Activated CD4-positive, CD25-positive, alpha-beta regulatory T cell treated with anti-CD3 and anti-CD28 coated beads, Interleukin-2, amount 50 U/mL, for 72 hours (primary cell): ENCODE measurements around the gene TRPM3.

ENCODE experiments used
- DNase-seq: peaks from one replicate; pipeline ENCODE4 v3.0.0; 2021

Gene TRPM3

DNA sequence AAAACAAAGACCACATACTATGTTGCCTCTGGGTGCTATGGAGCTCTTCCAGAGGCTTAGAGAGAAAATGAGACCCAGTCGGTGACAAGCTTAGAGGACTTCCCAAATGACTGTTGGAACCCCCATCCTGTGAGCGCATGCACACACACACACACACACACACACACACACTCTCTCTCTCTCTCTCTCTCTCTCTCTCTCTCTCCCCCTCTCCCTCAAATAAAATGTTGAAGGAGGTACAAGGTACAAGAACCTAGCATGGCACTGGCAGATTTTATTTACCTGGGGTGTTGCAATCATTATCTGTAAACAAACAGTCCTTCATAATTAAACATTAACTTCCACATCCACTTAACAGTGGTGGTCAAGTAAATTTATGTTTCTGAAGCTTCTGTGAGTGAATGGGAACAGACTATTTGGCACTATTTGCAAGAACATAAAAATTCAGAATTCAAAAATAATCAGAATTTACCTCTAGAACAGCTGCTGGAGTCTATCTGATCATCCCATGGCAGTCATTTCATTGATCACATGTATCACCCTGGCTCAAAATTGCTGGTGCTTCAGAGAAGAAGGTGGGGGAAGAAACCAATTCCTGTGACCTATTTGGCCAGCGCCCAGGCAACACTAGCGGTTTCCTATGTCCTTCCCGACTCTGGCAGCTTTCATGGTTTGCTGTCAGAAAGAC is 24.9 kb downstream of the TRPM3 start:
- no peak for DNase-seq

DNA sequence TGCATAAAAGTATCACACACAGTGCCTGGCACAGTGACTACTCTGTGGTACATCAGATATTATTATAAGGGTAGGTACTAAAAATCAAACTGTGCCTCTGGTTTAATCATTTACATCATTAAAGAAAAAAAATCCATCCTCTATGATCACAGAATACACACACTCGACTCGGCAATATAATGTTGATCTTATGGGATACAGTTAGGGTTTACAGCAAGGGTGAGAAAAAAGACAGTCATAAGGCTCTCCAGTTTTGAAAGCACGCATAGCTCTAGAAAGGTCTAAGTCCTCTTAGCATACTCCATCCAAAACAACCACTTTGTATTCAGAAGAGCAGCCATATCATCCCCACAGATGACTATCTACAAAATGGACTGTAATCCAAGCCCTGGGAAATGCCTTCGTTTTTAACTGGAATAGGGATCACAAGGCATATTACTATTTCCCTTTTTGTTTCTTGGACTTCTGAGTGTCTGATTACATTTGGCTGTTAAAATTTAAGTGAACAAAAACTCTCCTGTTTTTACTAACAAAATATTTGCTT is 26.6 kb downstream of the TRPM3 start:
- no peak for DNase-seq

DNA sequence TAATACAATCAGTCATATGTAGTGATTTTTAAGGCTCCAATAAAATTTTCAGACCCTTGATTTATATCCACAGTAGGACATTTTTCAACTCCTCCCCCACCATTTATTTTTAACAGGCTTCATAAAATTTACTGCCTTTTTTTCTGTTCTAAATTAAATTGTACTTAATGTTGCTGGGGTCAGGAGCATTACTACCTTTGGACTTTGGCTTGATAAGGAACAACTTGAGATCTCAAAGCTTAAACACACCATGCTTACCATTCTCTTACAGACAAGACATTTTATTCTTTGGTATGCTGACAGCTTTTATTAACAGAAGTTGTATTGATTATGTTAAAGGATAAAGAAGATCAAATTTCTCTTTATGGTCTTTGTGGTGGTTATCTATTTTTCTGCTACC is 30.5 kb downstream of the TRPM3 start:
- DNase-seq, result no peak

DNA sequence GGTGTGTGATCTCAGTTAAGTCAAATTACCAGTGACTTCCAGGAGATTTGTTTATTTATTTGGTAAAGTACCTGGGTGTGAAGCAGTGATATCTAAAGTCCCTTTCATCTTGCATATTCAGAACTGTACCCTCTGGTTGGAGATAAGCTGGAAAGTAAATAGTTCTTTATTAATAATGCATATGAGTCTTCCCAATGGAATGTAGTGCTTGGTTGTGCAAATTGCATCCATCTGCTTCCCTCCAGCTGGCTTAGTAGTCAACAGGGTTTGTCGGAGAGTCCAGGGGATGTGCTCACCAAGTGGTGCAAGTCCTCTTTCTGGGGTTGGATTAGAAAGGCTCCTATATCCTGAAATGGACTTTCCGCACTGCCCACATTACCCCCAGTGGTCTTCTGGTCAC is 42.0 kb downstream of the TRPM3 start:
- DNase-seq, result no peak

DNA sequence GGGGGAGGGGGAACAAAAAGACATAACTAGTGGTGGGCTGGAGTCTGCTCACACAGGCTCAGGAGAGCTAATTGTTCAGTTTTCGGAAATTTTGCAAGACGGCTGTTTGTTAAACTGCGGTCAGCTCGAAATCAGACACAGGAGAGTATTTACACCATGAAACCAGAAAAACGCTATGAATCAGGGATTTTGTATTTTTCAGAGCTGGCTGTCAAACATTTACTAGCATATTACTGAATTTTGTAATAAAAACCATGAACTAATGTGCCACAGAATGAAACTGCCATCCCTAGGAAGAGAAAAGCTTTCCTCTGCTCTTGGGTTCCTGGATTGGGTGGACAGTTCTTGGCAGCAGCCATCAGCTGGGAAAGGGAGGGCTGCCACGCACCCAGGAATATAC is 45.3 kb downstream of the TRPM3 start:
- no peak for DNase-seq

DNA sequence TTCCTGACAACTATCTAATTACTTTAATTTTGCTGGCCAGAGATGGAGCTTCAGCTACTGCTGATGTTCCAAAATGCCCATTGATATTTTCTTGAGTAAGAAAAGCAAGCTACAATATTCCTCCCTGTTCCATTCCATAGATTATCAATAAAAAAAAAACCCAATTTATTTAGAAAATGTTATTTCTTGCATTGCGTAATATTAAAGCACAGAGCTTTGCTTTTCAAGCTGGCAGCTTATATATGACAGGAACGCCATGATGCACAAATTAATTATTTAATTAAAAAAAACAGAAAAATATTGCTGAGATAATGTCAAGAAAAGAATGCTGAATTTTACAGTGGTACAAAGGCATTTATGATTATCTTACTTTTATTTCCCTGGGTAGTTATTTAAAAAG is 47.9 kb downstream of the TRPM3 start:
- no peak for DNase-seq

DNA sequence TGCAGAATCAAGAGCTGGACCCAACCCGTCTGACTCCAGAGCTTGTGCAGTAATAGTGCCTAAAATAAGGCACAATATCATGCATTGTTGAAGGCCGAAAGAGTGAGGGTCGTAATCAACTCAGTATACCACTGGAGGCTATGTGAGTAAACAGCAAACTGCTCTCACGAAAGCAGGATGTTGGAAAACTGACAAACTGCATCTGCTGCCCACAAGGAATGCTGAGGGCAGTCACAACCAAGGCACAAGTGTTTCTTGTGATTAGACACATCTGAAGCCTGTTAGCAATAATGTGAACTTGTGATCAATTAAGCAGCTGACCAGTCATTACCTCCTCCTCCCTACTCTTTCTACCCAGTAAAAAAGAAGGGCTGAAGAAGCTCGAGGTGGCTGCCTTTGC is 48.8 kb downstream of the TRPM3 start:
- DNase-seq, result no peak

DNA sequence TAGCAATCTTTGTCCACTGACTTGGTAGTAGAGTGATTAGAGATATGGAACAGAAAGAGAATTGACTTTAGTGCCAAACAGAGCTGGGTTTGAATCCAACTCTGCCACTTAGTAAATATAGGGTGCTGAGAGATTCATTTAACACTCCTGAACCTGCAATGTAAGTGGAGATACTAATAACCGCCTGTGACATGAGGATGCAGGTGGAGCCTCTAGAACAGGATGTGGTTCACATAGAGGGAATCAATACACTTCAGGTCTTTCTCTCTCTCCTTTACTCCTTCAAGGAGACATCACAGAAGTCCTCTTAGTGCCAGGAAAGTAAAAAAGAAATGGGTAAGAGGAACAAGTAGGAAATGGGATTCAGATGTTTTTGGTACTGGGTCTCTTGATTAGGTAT is 49.8 kb downstream of the TRPM3 start:
- DNase-seq, result no peak

DNA sequence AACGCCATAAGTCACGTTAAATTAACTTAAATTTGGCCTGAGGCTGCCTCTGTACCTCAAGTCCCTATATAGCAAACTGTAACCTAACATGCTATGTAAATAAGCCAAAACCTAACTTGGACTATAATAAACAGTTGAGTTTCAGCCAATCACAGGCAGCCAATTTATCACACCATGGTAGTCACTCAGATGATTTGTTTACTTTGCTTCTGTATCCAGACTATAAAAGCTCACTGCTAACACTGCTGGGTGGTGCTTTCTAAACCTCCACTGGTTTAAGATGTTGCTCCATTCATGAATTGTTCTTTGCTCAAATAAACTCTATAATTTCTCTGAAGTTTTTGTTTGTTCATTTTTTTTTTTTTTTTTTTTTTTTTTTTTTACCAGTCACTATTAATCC is 62.8 kb downstream of the TRPM3 start:
- no peak for DNase-seq

DNA sequence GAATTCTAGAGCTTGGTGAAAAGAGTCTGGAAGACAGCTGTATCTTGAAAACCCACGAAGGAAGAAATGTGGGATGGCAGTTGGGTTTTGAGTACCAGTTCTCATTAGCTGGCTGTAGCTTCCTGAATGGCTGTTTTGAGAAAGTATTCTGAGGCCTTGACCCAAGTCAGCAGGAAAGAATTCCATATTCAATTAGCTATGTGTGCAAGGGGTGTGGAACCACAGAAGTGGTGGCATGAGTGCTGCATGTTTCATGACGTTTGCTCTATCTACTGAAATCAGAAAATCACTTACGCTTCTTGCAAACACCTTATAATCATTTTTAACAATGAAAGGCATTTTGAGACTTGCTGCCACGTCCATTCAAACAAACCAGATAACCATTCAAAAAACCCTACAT is 69.1 kb downstream of the TRPM3 start:
- DNase-seq, result no peak

DNA sequence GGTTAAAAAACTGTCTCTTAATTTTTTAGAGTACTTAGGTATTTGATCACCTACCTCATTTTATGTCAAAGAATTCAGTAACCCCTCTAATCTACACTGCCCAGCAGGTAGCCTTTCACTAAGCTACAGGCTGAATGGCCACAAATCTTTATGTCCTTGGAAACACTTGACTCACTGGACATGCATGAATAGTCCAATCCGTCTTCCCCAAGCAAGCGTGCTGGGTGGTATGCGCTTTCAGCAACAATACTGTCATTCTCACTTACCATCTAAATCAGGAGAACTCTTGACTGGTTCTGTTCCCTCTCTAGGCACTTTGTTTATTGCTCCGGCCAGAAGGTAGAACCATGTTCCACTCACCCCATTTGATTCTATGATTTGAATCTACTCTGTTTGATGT is 73.1 kb downstream of the TRPM3 start:
- DNase-seq, result no peak

DNA sequence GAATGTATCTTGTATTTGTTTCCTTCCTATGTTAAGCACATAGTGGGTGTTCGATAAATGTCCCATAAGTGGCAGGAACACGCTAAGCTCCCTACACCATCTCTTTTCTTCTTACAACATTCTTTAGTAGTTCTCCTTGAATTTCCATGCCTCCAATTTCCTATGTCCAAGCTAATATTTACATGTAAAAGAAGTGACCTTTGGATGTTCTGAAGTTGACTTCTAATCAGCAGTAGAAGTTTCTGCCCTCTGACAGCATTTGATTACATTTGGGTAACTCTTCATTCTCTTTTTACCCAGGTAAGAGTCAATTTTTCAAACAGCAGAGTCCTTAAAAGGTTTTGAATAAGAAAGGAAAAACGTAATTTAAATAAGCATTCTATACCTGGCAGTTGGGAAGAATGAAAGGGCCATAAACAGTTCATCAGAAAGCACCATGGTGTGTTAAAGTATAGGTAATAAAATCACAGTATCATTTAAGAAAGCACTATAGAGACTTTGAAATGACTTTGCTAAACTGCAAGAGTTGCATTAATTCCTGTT is 78.9 kb downstream of the TRPM3 start:
- no peak for DNase-seq

DNA sequence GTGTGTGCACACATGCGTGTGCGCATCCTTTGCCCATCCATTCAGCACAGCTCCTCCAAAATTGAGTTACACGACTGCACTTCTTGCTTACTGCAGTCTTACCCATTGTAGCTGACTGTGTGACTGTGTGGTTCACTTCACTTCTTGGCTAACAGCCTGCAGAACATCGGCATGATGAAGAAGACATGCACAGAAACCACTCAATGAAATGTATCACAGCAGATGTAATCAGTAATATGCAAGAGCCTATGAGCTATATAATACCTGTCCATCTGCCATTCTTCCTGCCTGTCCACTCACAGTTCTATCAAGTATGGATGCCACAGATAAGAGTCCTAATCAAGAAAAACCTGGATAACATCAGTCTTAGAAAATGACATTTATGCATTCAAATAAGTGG is 83.9 kb downstream of the TRPM3 start:
- DNase-seq, result no peak

DNA sequence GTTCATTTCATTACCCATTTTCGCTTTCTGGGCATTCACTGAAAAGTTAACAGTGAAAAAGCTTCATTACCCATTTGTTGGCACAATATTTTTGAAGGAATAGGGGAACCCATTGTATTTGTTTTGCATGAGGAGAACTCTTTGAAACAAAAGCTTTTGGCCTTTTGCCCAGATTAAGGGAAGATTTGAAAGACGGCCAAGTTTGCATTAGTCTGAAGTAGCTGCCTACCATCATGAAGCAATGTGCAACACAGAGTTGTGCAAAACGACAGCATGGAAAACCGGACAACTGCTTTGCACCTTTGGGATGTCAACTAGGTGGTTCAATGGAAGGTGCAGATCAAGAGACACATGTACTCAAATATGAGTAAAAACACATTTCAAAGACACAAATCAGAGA is 84.9 kb downstream of the TRPM3 start:
- no peak for DNase-seq

DNA sequence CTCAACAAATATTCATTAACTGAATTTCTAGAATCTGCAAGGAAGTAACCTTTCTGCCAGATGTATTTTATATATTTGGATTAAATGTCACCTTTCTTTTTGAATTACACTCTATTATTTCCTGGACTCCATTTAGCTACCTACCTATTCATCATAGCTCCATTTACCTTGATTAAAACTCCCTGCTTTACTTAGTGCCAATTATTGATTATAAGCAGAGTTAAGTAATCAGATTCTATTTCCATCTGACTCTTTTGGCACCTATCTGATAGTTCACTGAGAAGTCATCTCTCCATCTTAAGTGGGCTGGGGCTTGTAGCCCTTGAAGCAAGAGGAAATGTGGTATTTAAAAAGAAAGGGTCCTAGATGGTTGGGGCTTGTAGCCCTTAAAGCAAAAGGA is 88.6 kb downstream of the TRPM3 start:
- DNase-seq, result no peak

DNA sequence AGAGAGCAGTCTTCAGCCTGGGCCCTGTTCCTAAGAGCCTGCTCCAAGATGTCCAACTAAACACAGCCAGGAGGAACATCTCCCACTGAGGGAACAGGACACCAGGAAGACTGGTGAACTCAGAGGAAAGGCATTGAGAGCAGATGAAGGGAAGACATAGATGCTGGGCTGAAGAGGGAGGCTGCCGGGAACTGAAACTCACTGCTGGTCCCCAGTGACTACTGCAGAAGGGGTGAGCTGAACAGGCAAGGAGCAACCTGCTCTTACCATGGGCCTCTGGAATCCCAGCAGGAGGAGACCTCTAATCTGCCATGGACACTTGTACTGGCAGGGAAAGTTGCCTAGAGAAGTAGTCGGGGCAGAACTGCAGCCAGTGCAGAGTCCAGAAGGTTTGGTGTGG is 95.7 kb downstream of the TRPM3 start:
- DNase-seq, result no peak

DNA sequence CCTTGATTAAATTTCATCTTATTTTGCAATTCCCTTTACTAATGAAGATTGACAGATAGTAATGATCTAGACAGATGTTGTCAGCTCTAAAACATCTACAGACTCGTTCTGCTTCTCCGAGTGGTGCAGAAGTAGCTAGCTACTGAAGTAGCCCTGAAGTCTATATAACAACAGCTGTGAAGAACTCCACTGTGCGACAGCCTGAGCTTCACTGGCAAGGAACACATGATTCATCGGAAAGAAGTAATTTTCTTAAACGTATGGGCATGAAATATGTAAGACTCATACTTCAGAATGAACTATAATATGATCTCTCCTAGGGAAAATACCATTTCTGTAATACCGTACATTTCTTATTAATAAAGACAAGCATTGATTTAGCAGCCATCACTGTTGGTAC is 96.2 kb downstream of the TRPM3 start:
- DNase-seq, result no peak

DNA sequence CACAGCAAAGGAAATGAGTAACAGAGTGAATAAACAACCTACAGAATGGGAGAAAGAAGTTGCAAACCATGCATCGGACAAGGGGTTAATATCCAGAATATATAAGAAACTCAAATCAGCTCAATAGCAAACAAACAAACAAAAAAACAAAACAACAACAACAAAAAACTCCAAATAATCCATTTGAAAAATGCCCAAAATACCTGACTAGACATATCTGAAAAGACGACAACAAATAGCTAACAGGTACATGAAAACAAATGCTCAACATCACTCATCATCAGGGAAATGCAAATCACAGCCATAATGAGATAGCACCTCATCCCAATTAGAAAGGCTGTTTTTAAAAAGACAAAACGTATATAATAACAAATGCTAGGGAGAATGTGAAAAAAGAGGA is 111.2 kb downstream of the TRPM3 start:
- DNase-seq, result no peak

DNA sequence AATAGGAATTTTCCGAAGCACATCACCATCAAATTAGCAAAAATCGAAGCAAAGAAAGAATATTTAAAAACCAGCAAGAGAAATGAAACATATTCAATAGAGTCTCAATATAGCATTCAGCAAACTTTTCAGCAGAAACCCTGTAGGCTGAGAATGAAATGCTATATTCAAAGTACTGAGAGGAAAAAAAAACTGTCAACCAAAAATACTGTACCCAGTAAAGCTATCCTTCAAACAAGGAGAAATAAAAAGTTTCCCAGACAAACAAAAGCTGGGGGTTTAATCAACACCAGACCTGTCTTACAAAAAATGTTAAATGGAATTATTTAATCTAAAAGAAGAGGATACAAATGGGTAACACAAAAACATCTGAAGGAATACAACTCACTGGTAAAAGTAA is 116.0 kb downstream of the TRPM3 start:
- no peak for DNase-seq

DNA sequence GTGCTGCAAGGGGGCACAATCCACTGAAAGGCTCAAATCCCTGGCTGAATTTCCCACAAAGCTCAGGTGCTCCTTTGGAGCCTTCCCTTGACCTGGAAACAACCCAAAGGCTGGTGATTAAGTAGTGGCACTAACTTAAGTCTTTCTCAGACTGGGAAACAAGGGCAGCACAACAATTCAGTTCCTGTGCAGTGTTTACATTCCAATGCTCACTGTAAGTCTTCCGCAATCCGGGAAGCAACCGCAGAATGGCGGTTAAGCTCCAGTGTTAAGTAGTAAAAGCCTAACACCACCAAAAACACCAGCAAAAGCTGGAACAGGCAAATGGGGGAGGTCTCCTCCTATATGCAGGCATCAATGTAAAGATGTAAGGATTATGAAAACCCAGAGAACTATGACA is 117.2 kb downstream of the TRPM3 start:
- no peak for DNase-seq

DNA sequence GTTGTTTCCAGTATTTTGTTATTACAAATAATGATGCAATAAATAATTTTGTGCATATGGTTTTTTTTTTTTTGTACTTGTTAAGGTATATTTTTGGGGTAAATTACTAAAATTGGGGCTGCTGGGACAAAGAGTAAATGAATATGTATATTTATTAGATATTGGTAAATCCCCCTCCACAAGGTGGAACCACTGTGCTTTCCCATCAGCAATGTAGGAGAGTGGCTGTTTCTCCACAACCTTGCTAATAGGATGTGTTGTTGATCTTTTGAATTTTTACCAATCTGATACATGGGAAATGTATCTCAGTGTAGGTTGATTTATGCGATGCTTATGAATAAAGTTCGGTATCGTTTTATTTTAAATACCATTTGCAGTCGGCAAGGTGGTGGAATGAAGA is 118.1 kb downstream of the TRPM3 start:
- DNase-seq, result no peak

DNA sequence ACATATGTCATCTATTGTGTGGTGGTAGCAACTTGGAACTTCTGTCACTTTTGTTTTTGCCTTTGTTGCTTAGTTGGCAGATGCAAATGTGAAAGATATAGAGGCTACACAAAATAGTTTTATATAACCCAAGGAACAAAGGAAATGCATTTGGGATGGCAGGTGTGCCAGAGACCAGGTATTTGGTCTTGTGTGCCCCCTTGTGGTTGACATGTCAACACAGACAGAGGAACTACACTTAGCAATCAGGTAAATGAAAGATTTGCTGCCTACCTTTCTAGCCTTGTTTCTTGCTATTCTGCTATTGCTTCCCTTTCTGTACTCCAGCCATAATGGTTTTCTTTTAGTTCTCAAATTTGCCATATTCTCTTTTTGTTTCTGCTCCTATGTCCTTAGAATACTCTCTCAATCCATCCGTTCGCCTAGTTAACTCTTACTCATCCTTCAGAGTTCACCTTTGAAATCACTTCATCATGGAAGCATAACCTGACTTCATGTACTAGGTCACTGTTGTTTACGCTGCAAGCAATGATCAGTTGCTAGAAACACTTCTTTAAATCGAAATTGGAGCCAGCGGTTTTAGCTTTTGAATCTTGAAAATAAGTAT is 119.5 kb downstream of the TRPM3 start:
- DNase-seq, result no peak

DNA sequence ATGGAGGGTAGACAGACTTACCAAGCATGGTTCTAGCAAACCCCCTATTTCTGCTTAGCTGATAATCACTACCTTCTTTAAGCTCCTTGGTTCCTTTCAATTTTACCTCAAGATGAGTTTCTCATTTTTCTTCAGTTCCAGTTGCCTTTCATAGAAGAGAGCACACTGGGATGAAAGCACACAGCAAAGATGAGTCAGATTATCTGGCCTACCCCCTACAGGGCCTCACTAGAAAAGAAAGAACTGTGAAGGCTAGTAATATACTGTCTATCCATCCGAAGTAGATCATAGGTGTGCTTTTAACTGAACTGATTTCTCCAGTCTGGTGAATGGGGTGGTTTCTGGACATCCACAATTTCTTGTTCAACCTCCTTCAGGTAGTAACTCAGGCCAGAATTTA is 122.5 kb downstream of the TRPM3 start:
- no peak for DNase-seq

DNA sequence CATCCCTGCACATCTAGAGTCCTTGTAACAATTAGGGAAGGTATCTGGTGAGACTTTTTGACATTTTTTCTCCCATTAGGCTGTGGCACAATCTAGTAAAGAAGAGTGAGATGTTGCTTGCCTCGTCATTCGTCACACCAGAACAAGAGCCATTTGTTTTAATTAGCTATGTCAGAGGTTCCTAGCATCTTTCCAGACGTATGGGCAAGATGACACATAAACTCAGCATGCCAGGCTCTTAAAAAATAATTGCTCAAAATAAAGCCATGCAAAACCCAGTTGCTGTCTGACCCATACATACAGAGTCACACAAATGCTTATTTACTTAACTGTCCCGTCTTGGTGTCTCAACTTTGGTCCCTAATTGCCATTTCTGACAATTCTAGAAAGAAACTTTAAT is 125.9 kb downstream of the TRPM3 start:
- DNase-seq, result no peak

DNA sequence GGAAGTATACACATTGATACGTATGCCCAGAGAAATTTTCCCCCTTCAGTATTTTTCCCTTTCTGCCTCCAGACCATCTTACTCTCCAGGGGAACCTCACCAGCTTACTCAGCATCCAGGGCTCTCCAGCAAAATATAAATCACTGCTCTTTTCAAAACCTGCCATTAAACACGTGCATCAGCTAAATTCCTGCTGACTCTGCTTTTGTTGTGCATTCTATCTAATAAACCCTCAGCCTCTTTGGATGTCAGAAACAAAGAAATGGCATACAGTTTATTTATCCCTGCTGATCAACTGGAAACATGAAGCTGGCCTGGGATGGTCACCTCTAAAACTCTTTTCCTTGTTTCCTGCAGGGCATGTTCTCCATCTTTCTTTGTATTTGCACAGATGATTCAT is 126.8 kb downstream of the TRPM3 start:
- no peak for DNase-seq
